Panc1 (cell line): Measurements from ENCODE around the gene AURKAIP1. TPM values are rescaled to one million over a fixed set of nuclear protein-coding genes. Genes with fewer than 3 reads are reported as not detected.

Experiments
- ATAC-seq: fragments of 200-7000 bp; cut with Tn5 transposase; 2 replicates; pipeline ENCODE4 v1.9.1; 2020; ENCODE audit warnings: mild to moderate bottlenecking, moderate library complexity
- BruUV-seq: library from RNA; stranded (reverse); fragments of 400-500 nt; replicated peaks from 2 replicates; lab custom pipeline; 2021; lab: Mats Ljungman, UMichigan
- CTCF ChIA-PET: fragments of 300-600 bp; sonication (Branson Sonifier 250); formaldehyde crosslinking; loops from one replicate; lab custom pipeline; 2022; ENCODE audit warnings: antibody characterized with exemption; lab: Charles Lee
- POLR2A ChIA-PET: fragments of 300-600 bp; sonication (Branson Sonifier 250); formaldehyde crosslinking; loops from one replicate; lab custom pipeline; 2022; ENCODE audit warnings: antibody characterized with exemption; lab: Charles Lee
- DNase-seq: peaks from one replicate; pipeline ENCODE4 v3.0.0-alpha.2; 2010; ENCODE audit warnings: low read depth, low spot score
- H3K27ac ChIP-seq: 2 replicates; pipeline ENCODE4 v1.5.1; 2011; ENCODE audit warnings: mild to moderate bottlenecking, low read length, inconsistent platforms
- H3K27me3 ChIP-seq: fragments of 200-500 bp; sonication (Bioruptor generic); 2 replicates; pipeline ENCODE4 v1.6.0; 2014; ENCODE audit warnings: low read length, inconsistent platforms; ENCODE audit not compliant: control insufficient read depth, insufficient read depth
- H3K36me3 ChIP-seq: fragments of 200-500 bp; sonication (Bioruptor generic); 2 replicates; pipeline ENCODE4 v1.5.1; 2014; ENCODE audit warnings: inconsistent platforms, mild to moderate bottlenecking, low read length, moderate library complexity; ENCODE audit not compliant: control insufficient read depth, insufficient read depth
- H3K4me1 ChIP-seq: 2 replicates; pipeline ENCODE4 v1.5.1; 2011; ENCODE audit warnings: inconsistent platforms, mild to moderate bottlenecking, low read length, moderate library complexity; ENCODE audit not compliant: control insufficient read depth, insufficient read depth
- H3K4me3 ChIP-seq, 2 experiments: 2 replicates each; pipeline ENCODE4 v1.5.1; 2011 to 2012; ENCODE audit warnings: low read depth in 2 of 2, low read length in 2 of 2, mild to moderate bottlenecking in 2 of 2, inconsistent platforms in 1 of 2, moderate library complexity in 1 of 2
- H3K9me3 ChIP-seq: fragments of 200-500 bp; sonication (Bioruptor generic); 2 replicates; pipeline ENCODE4 v1.5.1; 2014; ENCODE audit warnings: low read depth, mild to moderate bottlenecking, inconsistent platforms, low read length, moderate library complexity; ENCODE audit not compliant: control insufficient read depth, insufficient read depth
- POLR2AphosphoS5 ChIP-seq: IDR thresholded peaks from 2 replicates; pipeline ENCODE4 v1.6.1; 2012; ENCODE audit warnings: mild to moderate bottlenecking, low read depth, low read length, moderate library complexity
- SIN3A ChIP-seq: IDR thresholded peaks from 2 replicates; pipeline ENCODE4 v1.6.1; 2012; ENCODE audit warnings: low read depth, mild to moderate bottlenecking, low read length, moderate library complexity, borderline replicate concordance; ENCODE audit not compliant: insufficient read depth
- TCF7L2 ChIP-seq: IDR thresholded peaks from 2 replicates; pipeline ENCODE4 v1.6.1; 2011; ENCODE audit warnings: mild to moderate bottlenecking, low read depth, low read length, inconsistent platforms
- in situ Hi-C: cut with HindIII; loops from 2 replicates; pipeline ENCODE4 v1.10.0; 2016; ENCODE audit warnings: low sequenced_read_pairs, low pct_unique_long_range_greater_than_20kb
- intact Hi-C: fragments of 100-400 bp; cut with micrococcal nuclease; formaldehyde crosslinking; loops from one replicate; pipeline ENCODE4 v1.10.0; 2022; ENCODE audit not compliant: unreplicated experiment
- total RNA-seq: library from RNA; stranded (reverse); gene quantifications from one replicate; pipeline ENCODE4 v1.2.1, GENCODE V29; 2021; ENCODE audit not compliant: unreplicated experiment
- TF ChIP-seq, protein P1 (sequence below), 2 experiments: IDR thresholded peaks; 2 replicates each; pipeline ENCODE4 v1.6.1; 2011 to 2012; ENCODE audit warnings: low read depth in 2 of 2, control low read depth in 1 of 2, low read length in 1 of 2, mild to moderate bottlenecking in 1 of 2, moderate library complexity in 1 of 2; ENCODE audit not compliant: insufficient read depth in 1 of 2
- TF ChIP-seq, protein P2 (sequence below): fragments of 450-650 bp; IDR thresholded peaks from 2 replicates; pipeline ENCODE4 v1.5.1; 2017; ENCODE audit warnings: mild to moderate bottlenecking

The AURKAIP1 gene
- total RNA-seq, 1 experiment from 2014 or later, result 335 TPM

DNA sequence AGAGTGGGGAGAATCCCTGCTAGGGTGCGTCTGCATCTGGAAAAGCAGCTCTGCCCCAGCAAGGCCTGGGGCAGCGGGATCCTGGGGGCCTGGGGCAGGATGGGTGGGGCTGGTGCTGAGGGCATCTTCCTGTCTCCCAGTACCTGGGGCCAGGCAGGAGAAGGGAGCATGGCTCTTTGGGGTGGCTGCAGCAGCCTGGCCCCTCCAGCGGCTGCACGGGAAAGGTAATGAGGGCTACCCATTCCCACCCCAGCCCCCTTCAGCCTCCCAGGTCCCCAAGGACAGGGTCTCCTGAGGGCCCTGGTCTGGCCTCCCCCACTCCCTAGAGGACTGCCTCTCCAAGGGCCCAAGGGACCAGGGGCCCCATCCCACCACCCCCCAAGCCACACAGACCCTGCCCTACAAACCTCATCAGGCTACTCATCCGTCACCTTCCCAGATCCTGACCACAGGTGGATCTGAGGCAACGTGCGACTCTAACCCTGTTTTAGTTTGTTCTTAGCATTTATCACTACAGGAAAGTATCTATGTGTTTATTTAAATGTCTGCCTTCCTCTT is 47.0 kb upstream of the AURKAIP1 start:
- TF ChIP-seq, protein P1, sequence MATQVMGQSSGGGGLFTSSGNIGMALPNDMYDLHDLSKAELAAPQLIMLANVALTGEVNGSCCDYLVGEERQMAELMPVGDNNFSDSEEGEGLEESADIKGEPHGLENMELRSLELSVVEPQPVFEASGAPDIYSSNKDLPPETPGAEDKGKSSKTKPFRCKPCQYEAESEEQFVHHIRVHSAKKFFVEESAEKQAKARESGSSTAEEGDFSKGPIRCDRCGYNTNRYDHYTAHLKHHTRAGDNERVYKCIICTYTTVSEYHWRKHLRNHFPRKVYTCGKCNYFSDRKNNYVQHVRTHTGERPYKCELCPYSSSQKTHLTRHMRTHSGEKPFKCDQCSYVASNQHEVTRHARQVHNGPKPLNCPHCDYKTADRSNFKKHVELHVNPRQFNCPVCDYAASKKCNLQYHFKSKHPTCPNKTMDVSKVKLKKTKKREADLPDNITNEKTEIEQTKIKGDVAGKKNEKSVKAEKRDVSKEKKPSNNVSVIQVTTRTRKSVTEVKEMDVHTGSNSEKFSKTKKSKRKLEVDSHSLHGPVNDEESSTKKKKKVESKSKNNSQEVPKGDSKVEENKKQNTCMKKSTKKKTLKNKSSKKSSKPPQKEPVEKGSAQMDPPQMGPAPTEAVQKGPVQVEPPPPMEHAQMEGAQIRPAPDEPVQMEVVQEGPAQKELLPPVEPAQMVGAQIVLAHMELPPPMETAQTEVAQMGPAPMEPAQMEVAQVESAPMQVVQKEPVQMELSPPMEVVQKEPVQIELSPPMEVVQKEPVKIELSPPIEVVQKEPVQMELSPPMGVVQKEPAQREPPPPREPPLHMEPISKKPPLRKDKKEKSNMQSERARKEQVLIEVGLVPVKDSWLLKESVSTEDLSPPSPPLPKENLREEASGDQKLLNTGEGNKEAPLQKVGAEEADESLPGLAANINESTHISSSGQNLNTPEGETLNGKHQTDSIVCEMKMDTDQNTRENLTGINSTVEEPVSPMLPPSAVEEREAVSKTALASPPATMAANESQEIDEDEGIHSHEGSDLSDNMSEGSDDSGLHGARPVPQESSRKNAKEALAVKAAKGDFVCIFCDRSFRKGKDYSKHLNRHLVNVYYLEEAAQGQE (IDR thresholded peaks at IDR 0.05; ENCODE audit: insufficient read depth in 1 of 2, low read depth in 2 of 2, low read length in 1 of 2), result no peak
- TF ChIP-seq TCF7L2 (no peak), SIN3A (no peak), POLR2AphosphoS5 (no peak)
- TF ChIP-seq, protein P2, sequence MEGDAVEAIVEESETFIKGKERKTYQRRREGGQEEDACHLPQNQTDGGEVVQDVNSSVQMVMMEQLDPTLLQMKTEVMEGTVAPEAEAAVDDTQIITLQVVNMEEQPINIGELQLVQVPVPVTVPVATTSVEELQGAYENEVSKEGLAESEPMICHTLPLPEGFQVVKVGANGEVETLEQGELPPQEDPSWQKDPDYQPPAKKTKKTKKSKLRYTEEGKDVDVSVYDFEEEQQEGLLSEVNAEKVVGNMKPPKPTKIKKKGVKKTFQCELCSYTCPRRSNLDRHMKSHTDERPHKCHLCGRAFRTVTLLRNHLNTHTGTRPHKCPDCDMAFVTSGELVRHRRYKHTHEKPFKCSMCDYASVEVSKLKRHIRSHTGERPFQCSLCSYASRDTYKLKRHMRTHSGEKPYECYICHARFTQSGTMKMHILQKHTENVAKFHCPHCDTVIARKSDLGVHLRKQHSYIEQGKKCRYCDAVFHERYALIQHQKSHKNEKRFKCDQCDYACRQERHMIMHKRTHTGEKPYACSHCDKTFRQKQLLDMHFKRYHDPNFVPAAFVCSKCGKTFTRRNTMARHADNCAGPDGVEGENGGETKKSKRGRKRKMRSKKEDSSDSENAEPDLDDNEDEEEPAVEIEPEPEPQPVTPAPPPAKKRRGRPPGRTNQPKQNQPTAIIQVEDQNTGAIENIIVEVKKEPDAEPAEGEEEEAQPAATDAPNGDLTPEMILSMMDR, result no peak
- ChIA-PET CTCF (no interaction called here), POLR2A (interaction anchor here (1.5 kb wide), 1 partner anchor 9 kb away, joined by 7 read pairs; no protein-coding TSS in a partner anchor)
- no peaks in the 10 kb centered on the region for H3K9me3 ChIP-seq
- in situ Hi-C loops (no loop called here), intact Hi-C loops (no loop called here)
- ATAC-seq, result no peak
- H3K4me3 ChIP-seq, result no peak overlapping the region
- no peak for DNase-seq
- BruUV-seq, result no TSS peak
- H3K36me3 ChIP-seq, result no peaks in the 10 kb centered on the region
- H3K27ac ChIP-seq, result peak overlapping the region; percentile 65
- no peaks in the 10 kb centered on the region for H3K27me3 ChIP-seq
- peaks cover 27% of the 10 kb centered on the region for H3K4me1 ChIP-seq

DNA sequence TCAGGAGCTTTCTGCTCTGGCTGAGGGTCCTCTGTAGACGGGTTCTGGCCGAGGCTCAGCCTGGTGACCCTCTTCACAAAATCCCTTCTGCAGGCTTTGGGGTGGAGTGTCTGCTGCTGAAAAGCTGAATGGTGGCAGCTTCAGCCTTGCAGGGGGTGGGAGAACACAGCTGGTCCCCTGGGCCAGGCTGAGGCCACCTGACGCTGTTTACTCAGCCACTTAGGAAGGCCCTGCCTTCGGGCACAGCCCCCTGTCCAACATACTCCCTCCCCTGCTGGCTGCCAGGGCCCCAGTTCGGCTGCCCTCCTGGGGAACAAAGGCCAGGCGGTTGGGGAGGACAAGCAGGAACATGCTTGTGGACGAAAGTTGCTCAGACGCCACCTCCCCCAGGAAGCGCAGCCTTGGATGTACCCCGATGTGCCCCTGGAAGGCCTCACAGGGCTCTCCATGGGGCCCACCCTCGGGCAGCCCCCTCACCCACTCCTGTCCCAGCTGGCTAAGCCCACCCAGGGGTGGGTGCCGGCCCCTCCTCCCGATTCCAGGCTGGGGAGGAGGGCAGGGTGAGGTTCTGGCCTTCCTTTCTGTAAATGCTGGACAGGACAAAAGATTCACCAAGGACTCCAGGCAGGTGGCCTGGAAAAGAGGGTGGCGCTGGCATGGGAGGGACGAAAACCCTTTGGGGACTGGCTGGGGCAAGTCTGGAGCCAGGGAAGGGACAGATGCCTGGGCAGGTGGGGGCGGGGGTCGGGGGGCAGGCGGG is 46.3 kb upstream of the AURKAIP1 start, which contains the start of gene ANKRD65:
Gene ANKRD65 (minus strand): TSS at position 130 of the 760 bp plus-strand sequence. CDS start 271 bp downstream, outside the sequence.
- Histone ChIP-seq H3K27ac (peak within 1 kb of the TSS; percentile 70), H3K4me1 (peaks cover 26% of the 10 kb centered on the region), H3K4me3 (no peak within 1 kb of the TSS), H3K27me3 (no peaks in the 10 kb centered on the region), H3K36me3 (no peaks in the 10 kb centered on the region), H3K9me3 (no peaks in the 10 kb centered on the region)
- ChIA-PET CTCF (no interaction called here), POLR2A (interaction anchor here (1.5 kb wide), 1 partner anchor 9 kb away, joined by 7 read pairs; no protein-coding TSS in a partner anchor)
- in situ Hi-C loops, result no loop called here
- no peak for TF ChIP-seq TCF7L2
- TF ChIP-seq, protein P2, result no peak
- TF ChIP-seq, protein P1 (IDR thresholded peaks at IDR 0.05; ENCODE audit: insufficient read depth in 1 of 2, low read depth in 2 of 2, low read length in 1 of 2), result no peak
- TF ChIP-seq POLR2AphosphoS5, result no peak
- no peak for TF ChIP-seq SIN3A
- no TSS peak for BruUV-seq
- DNase-seq (no peak), ATAC-seq (no peak)
- intact Hi-C loops, result no loop called here
